Hippocampal formation (tissue), 2 donors: Measurements from ENCODE around the gene TEX2.
"Not testable (repeated sequence)": the region's sequence is repeated elsewhere in the genome, so short reads cannot be mapped to it uniquely, and the experiment has no call there.

ENCODE experiments used
- DNase-seq, 2 donors: peaks; one replicate each; lab custom pipeline; 2025; lab: John Stamatoyannopoulos, UW

The TEX2 gene

GRCh38 chr17:64236827-64237403 is 26.1 kb downstream of the TEX2 start:
- no peak for DNase-seq

GRCh38 chr17:64234961-64235360 is 28.1 kb downstream of the TEX2 start:
- DNase-seq = no peak

GRCh38 chr17:64232466-64233262 is 30.4 kb downstream of the TEX2 start:
- DNase-seq = no peak

GRCh38 chr17:64231567-64232141 is 31.4 kb downstream of the TEX2 start:
- DNase-seq = no peak

- no peak for DNase-seq
These were observed 32.2 kb downstream of the TEX2 start for GRCh38 chr17:64230791-64231408.

GRCh38 chr17:64229815-64230728 is 33.0 kb downstream of the TEX2 start:
- no peak for DNase-seq

GRCh38 chr17:64226132-64226531 is 36.9 kb downstream of the TEX2 start:
- DNase-seq = no peak

GRCh38 chr17:64225410-64225809 is 37.6 kb downstream of the TEX2 start:
- DNase-seq = no peak

GRCh38 chr17:64223931-64224629 is 39.0 kb downstream of the TEX2 start:
- no peak for DNase-seq

GRCh38 chr17:64223283-64223682 is 39.8 kb downstream of the TEX2 start:
- no peak for DNase-seq

GRCh38 chr17:64221679-64222078 is 41.4 kb downstream of the TEX2 start:
- no peak for DNase-seq

- DNase-seq = not testable (repeated sequence)
These were observed 42.5 kb downstream of the TEX2 start for GRCh38 chr17:64220604-64221003.

GRCh38 chr17:64219571-64219970 is 43.5 kb downstream of the TEX2 start:
- no peak for DNase-seq

GRCh38 chr17:64218066-64218465 is 45.0 kb downstream of the TEX2 start:
- no peak for DNase-seq

- peak in 1 of 2 donors; percentile 35 for DNase-seq
These were observed 45.8 kb downstream of the TEX2 start for GRCh38 chr17:64217249-64217691.

GRCh38 chr17:64216338-64217248 is 46.5 kb downstream of the TEX2 start:
- DNase-seq = no peak

GRCh38 chr17:64216000-64216337 is 47.1 kb downstream of the TEX2 start:
- DNase-seq = no peak

- DNase-seq = no peak
These were observed 48.1 kb downstream of the TEX2 start for GRCh38 chr17:64214950-64215349.

GRCh38 chr17:64213995-64214811 is 48.9 kb downstream of the TEX2 start:
- DNase-seq = no peak
